Measurements from ENCODE around the gene ZNF530.

DNA sequence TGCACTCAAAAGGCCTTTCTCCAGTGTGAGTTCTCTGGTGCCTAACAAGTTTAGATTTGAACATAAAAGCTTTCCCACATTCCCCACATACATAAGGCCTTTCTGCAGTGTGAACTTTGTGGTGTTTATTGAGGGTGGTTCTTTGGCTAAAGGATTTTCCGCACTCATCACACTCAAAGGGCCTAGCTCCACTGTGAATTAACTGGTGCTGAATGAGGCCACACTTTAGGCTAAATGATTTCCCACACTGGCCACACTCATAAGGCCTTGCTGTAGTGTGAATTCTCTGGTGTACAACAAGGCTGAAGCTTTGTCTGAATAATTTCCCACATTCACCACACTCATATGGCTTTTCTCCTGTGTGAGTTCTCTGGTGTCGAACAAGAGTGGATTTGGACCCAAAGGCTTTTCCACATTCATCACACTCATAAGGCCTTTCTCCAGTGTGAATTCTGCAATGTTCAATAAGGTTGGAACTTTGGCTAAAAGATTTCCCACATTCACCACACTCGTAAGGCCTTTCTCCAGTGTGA, 27.2 kb upstream of the ZNF530 start:
- TF ChIP-seq EZH2 (IDR thresholded peaks at IDR 0.05; ENCODE audit: low read depth, unreplicated experiment) (no peak), EZH2phosphoT487 (IDR thresholded peaks at IDR 0.05; ENCODE audit: unreplicated experiment) (no peak), ZNF331 (CRISPR knock-in tag; IDR thresholded peaks at IDR 0.05; ENCODE audit: low read depth) (no peak), CREB1 (CRISPR knock-in tag; IDR thresholded peaks at IDR 0.05; ENCODE audit: low read depth) (no peak), POLR2AphosphoS5 (IDR thresholded peaks at IDR 0.05; ENCODE audit: low read depth) (no peak)
- TF ChIP-seq, protein P1, sequence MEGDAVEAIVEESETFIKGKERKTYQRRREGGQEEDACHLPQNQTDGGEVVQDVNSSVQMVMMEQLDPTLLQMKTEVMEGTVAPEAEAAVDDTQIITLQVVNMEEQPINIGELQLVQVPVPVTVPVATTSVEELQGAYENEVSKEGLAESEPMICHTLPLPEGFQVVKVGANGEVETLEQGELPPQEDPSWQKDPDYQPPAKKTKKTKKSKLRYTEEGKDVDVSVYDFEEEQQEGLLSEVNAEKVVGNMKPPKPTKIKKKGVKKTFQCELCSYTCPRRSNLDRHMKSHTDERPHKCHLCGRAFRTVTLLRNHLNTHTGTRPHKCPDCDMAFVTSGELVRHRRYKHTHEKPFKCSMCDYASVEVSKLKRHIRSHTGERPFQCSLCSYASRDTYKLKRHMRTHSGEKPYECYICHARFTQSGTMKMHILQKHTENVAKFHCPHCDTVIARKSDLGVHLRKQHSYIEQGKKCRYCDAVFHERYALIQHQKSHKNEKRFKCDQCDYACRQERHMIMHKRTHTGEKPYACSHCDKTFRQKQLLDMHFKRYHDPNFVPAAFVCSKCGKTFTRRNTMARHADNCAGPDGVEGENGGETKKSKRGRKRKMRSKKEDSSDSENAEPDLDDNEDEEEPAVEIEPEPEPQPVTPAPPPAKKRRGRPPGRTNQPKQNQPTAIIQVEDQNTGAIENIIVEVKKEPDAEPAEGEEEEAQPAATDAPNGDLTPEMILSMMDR (conservative IDR thresholded peaks at IDR 0.05; ENCODE audit: low read depth in 2 of 2) = no peak
- TF ChIP-seq, protein P2, sequence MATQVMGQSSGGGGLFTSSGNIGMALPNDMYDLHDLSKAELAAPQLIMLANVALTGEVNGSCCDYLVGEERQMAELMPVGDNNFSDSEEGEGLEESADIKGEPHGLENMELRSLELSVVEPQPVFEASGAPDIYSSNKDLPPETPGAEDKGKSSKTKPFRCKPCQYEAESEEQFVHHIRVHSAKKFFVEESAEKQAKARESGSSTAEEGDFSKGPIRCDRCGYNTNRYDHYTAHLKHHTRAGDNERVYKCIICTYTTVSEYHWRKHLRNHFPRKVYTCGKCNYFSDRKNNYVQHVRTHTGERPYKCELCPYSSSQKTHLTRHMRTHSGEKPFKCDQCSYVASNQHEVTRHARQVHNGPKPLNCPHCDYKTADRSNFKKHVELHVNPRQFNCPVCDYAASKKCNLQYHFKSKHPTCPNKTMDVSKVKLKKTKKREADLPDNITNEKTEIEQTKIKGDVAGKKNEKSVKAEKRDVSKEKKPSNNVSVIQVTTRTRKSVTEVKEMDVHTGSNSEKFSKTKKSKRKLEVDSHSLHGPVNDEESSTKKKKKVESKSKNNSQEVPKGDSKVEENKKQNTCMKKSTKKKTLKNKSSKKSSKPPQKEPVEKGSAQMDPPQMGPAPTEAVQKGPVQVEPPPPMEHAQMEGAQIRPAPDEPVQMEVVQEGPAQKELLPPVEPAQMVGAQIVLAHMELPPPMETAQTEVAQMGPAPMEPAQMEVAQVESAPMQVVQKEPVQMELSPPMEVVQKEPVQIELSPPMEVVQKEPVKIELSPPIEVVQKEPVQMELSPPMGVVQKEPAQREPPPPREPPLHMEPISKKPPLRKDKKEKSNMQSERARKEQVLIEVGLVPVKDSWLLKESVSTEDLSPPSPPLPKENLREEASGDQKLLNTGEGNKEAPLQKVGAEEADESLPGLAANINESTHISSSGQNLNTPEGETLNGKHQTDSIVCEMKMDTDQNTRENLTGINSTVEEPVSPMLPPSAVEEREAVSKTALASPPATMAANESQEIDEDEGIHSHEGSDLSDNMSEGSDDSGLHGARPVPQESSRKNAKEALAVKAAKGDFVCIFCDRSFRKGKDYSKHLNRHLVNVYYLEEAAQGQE (IDR thresholded peaks at IDR 0.05; ENCODE audit: unreplicated experiment) = no peak
- TF ChIP-seq, protein P3, sequence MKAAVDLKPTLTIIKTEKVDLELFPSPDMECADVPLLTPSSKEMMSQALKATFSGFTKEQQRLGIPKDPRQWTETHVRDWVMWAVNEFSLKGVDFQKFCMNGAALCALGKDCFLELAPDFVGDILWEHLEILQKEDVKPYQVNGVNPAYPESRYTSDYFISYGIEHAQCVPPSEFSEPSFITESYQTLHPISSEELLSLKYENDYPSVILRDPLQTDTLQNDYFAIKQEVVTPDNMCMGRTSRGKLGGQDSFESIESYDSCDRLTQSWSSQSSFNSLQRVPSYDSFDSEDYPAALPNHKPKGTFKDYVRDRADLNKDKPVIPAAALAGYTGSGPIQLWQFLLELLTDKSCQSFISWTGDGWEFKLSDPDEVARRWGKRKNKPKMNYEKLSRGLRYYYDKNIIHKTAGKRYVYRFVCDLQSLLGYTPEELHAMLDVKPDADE (IDR thresholded peaks at IDR 0.05) = no peak
- TF ChIP-seq, protein P4, sequence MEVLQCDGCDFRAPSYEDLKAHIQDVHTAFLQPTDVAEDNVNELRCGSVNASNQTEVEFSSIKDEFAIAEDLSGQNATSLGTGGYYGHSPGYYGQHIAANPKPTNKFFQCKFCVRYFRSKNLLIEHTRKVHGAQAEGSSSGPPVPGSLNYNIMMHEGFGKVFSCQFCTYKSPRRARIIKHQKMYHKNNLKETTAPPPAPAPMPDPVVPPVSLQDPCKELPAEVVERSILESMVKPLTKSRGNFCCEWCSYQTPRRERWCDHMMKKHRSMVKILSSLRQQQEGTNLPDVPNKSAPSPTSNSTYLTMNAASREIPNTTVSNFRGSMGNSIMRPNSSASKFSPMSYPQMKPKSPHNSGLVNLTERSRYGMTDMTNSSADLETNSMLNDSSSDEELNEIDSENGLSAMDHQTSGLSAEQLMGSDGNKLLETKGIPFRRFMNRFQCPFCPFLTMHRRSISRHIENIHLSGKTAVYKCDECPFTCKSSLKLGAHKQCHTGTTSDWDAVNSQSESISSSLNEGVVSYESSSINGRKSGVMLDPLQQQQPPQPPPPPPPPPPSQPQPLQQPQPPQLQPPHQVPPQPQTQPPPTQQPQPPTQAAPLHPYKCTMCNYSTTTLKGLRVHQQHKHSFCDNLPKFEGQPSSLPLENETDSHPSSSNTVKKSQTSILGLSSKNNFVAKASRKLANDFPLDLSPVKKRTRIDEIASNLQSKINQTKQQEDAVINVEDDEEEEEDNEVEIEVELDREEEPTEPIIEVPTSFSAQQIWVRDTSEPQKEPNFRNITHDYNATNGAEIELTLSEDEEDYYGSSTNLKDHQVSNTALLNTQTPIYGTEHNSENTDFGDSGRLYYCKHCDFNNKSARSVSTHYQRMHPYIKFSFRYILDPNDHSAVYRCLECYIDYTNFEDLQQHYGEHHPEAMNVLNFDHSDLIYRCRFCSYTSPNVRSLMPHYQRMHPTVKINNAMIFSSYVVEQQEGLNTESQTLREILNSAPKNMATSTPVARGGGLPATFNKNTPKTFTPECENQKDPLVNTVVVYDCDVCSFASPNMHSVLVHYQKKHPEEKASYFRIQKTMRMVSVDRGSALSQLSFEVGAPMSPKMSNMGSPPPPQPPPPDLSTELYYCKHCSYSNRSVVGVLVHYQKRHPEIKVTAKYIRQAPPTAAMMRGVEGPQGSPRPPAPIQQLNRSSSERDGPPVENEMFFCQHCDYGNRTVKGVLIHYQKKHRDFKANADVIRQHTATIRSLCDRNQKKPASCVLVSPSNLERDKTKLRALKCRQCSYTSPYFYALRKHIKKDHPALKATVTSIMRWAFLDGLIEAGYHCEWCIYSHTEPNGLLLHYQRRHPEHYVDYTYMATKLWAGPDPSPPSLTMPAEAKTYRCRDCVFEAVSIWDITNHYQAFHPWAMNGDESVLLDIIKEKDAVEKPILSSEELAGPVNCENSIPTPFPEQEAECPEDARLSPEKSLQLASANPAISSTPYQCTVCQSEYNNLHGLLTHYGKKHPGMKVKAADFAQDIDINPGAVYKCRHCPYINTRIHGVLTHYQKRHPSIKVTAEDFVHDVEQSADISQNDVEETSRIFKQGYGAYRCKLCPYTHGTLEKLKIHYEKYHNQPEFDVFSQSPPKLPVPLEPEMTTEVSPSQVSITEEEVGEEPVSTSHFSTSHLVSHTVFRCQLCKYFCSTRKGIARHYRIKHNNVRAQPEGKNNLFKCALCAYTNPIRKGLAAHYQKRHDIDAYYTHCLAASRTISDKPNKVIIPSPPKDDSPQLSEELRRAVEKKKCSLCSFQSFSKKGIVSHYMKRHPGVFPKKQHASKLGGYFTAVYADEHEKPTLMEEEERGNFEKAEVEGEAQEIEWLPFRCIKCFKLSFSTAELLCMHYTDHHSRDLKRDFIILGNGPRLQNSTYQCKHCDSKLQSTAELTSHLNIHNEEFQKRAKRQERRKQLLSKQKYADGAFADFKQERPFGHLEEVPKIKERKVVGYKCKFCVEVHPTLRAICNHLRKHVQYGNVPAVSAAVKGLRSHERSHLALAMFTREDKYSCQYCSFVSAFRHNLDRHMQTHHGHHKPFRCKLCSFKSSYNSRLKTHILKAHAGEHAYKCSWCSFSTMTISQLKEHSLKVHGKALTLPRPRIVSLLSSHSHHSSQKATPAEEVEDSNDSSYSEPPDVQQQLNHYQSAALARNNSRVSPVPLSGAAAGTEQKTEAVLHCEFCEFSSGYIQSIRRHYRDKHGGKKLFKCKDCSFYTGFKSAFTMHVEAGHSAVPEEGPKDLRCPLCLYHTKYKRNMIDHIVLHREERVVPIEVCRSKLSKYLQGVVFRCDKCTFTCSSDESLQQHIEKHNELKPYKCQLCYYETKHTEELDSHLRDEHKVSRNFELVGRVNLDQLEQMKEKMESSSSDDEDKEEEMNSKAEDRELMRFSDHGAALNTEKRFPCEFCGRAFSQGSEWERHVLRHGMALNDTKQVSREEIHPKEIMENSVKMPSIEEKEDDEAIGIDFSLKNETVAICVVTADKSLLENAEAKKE (CRISPR knock-in tag; IDR thresholded peaks at IDR 0.05) = no peak

All from GM23338 (cell line).